GM23338 (cell line): ENCODE data around the gene NAXE. TPM values are rescaled to one million over a fixed set of nuclear protein-coding genes. Genes with fewer than 3 reads are reported as not detected.
"Not testable (repeated sequence)": the region's sequence is repeated elsewhere in the genome, so short reads cannot be mapped to it uniquely, and the experiment has no call there.

ENCODE experiments used
- ATAC-seq: fragments of 200-7000 bp; cut with Tn5 transposase; 3 replicates; pipeline ENCODE4 v1.9.1; 2020
- DNase-seq: peaks from one replicate; pipeline ENCODE4 v3.0.0-alpha.2; 2015; ENCODE audit warnings: low spot score
- H2AFZ ChIP-seq: fragments of 200-600 bp; sonication (generic); 2 replicates; pipeline ENCODE4 v1.8.0; 2016; ENCODE audit warnings: antibody characterized with exemption, mild to moderate bottlenecking, moderate library complexity
- H3F3A ChIP-seq: fragments of 200-600 bp; sonication (generic); replicated peaks from 2 replicates; pipeline ENCODE4 v1.8.0; 2017; ENCODE audit warnings: antibody characterized with exemption, mixed run types, low read depth
- H3K27ac ChIP-seq: fragments of 200-600 bp; sonication (generic); 2 replicates; pipeline ENCODE4 v1.6.1; 2016; ENCODE audit warnings: low read depth
- H3K27me3 ChIP-seq: fragments of 200-600 bp; sonication (generic); 2 replicates; pipeline ENCODE4 v1.8.0; 2016; ENCODE audit warnings: mild to moderate bottlenecking, mixed run types, moderate library complexity; ENCODE audit not compliant: insufficient read depth
- H3K36me3 ChIP-seq: fragments of 200-600 bp; sonication (generic); 2 replicates; pipeline ENCODE4 v1.8.0; 2016; ENCODE audit warnings: mild to moderate bottlenecking; ENCODE audit not compliant: insufficient read depth
- H3K4me1 ChIP-seq: fragments of 200-600 bp; sonication (generic); 2 replicates; pipeline ENCODE4 v1.8.0; 2016; ENCODE audit warnings: mild to moderate bottlenecking, moderate library complexity; ENCODE audit not compliant: insufficient read depth
- H3K4me2 ChIP-seq: fragments of 200-600 bp; sonication (generic); 2 replicates; pipeline ENCODE4 v1.7.1; 2017; ENCODE audit warnings: mixed run types
- H3K4me3 ChIP-seq: fragments of 200-600 bp; sonication (generic); 2 replicates; pipeline ENCODE4 v1.6.1; 2016; ENCODE audit warnings: mixed run types
- H3K79me2 ChIP-seq: fragments of 200-600 bp; sonication (generic); replicated peaks from 2 replicates; pipeline ENCODE4 v1.8.0; 2017; ENCODE audit warnings: mild to moderate bottlenecking; ENCODE audit not compliant: insufficient read depth
- H3K9me2 ChIP-seq: fragments of 200-600 bp; sonication (generic); 2 replicates; pipeline ENCODE4 v1.8.0; 2017; ENCODE audit not compliant: insufficient read depth
- H4K20me1 ChIP-seq: fragments of 200-600 bp; sonication (generic); replicated peaks from 2 replicates; pipeline ENCODE4 v1.8.0; 2017; ENCODE audit warnings: mild to moderate bottlenecking; ENCODE audit not compliant: insufficient read depth
- H3K27ac Mint-ChIP-seq: 2 replicates; pipeline ENCODE4 v1.8.0; 2020; ENCODE audit warnings: inconsistent platforms, mild to moderate bottlenecking, moderate library complexity, mixed read lengths
- H3K27me3 Mint-ChIP-seq: 3 replicates; pipeline ENCODE4 v1.8.0; 2022; ENCODE audit warnings: low read depth, mild to moderate bottlenecking, moderate library complexity, mixed read lengths, inconsistent platforms; ENCODE audit not compliant: insufficient read depth, poor library complexity
- H3K36me3 Mint-ChIP-seq: 3 replicates; pipeline ENCODE4 v1.8.0; 2021; ENCODE audit warnings: low read depth, mild to moderate bottlenecking, inconsistent platforms, moderate library complexity, mixed read lengths
- H3K4me1 Mint-ChIP-seq: 3 replicates; pipeline ENCODE4 v1.8.0; 2020; ENCODE audit warnings: mild to moderate bottlenecking, inconsistent platforms, mixed read lengths
- H3K4me3 Mint-ChIP-seq: 3 replicates; pipeline ENCODE4 v1.8.0; 2021; ENCODE audit warnings: moderate library complexity, mild to moderate bottlenecking, inconsistent platforms, mixed read lengths
- H3K9me3 Mint-ChIP-seq: 3 replicates; pipeline ENCODE4 v1.8.0; 2020; ENCODE audit warnings: moderate library complexity, mild to moderate bottlenecking, inconsistent platforms, mixed read lengths
- CTCF ChIP-seq, 2 experiments: fragments of 200-600 bp in 1 of 2; sonication (generic) in 1 of 2; conservative IDR thresholded peaks; 2 replicates each; pipeline versions ENCODE4 v1.5.1 to v1.6.1; 2016 to 2017; ENCODE audit warnings: antibody characterized with exemption in 2 of 2, low read depth in 2 of 2, mild to moderate bottlenecking in 2 of 2, moderate library complexity in 1 of 2
- EZH2phosphoT487 ChIP-seq: fragments of 200-600 bp; sonication (generic); IDR thresholded peaks from one replicate; pipeline ENCODE4 v1.8.1; 2018; ENCODE audit warnings: antibody characterized with exemption; ENCODE audit not compliant: unreplicated experiment
- JUNB ChIP-seq: IDR thresholded peaks from one replicate; pipeline ENCODE4 v1.6.1; 2016; ENCODE audit warnings: antibody characterized with exemption; ENCODE audit not compliant: unreplicated experiment
- NANOG ChIP-seq: IDR thresholded peaks from 2 replicates; pipeline ENCODE4 v1.6.1; 2016; ENCODE audit warnings: antibody characterized with exemption, borderline replicate concordance
- ZNF331 ChIP-seq: fragments of 250-450 bp; sonication (Bioruptor Pico); IDR thresholded peaks from 2 replicates; pipeline ENCODE4 v1.5.0; 2020; ENCODE audit warnings: low read depth, mild to moderate bottlenecking, moderate library complexity
- polyA plus RNA-seq: library from polyadenylated mRNA; unstranded; fragments of >200 nt; fragmentation: Nextera tagmentation; extraction: Ambion mirVana; gene quantifications from 2 replicates; pipeline ENCODE4 v1.2.1, GENCODE V29; 2016
- total RNA-seq: library from RNA; depleted of rRNA; stranded (reverse); fragments of >200 nt; shearing (Covaris generic); gene quantifications from 2 replicates; pipeline ENCODE4 v1.2.3, GENCODE V29; 2014
- TF ChIP-seq, protein P1 (sequence below): IDR thresholded peaks from 2 replicates; pipeline ENCODE4 v1.6.1; 2016; ENCODE audit warnings: antibody characterized with exemption

NAXE gene
- total and polyA plus RNA-seq, 2 experiments from 2014 or later, result 82.1 to 87.5 TPM

DNA sequence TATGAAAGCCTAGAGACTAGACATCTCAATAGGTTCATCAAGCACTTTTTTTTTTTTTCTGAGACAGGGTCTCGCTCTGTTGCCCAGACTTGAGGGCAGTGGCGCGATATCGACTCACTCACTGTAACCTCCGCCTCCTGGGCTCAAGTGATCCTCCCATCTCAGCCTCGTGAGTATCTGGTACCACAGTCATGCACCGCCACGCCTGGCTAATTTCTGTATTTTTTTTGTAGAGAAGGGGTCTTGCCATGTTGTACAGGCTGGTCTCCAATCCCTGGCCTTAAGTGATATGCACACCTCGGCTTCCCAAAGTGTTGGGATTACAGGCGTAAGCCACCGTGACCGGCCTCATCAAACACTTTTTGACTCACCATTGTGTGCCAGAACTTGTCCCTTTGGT lies 10.3 kb downstream of the NAXE start (continued):
- no peak for TF ChIP-seq ZNF331 (CRISPR knock-in tag)
- TF ChIP-seq EZH2phosphoT487, result no peak
- no peak for TF ChIP-seq NANOG
- no peak for TF ChIP-seq CTCF (conservative IDR thresholded peaks at IDR 0.05; ENCODE audit: low read depth in 2 of 2)
- TF ChIP-seq, protein P1, sequence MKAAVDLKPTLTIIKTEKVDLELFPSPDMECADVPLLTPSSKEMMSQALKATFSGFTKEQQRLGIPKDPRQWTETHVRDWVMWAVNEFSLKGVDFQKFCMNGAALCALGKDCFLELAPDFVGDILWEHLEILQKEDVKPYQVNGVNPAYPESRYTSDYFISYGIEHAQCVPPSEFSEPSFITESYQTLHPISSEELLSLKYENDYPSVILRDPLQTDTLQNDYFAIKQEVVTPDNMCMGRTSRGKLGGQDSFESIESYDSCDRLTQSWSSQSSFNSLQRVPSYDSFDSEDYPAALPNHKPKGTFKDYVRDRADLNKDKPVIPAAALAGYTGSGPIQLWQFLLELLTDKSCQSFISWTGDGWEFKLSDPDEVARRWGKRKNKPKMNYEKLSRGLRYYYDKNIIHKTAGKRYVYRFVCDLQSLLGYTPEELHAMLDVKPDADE, result no peak
- TF ChIP-seq JUNB, result no peak

GRCh38 chr1:156602557-156602993 lies 11.0 kb downstream of the NAXE start:
- peak; percentile 77 for DNase-seq
- peaks cover 9% of the 10 kb centered on the region for H3K27me3 Mint-ChIP-seq
- Histone ChIP-seq H3K4me1 (no peaks in the 10 kb centered on the region; the same call in 1 of the 2 replicates), H3K36me3 (peaks cover 16% of the 10 kb centered on the region), H2AFZ (no peak overlapping the region), H3K27ac (no peak overlapping the region), H3K4me2 (no peak overlapping the region), H3K27me3 (no peaks in the 10 kb centered on the region), H3F3A (peaks cover 36% of the 10 kb centered on the region), H3K4me3 (no peak overlapping the region), H4K20me1 (peaks cover 4% of the 10 kb centered on the region; the same call in 1 of the 2 replicates), H3K9me2 (no peaks in the 10 kb centered on the region), H3K79me2 (peaks cover 27% of the 10 kb centered on the region)
- peak overlapping the region; percentile 50 for H3K4me3 Mint-ChIP-seq
- TF ChIP-seq CTCF (conservative IDR thresholded peaks at IDR 0.05; ENCODE audit: low read depth in 2 of 2) (peak; percentile 73 to 77), ZNF331 (CRISPR knock-in tag) (no peak)
- no peaks in the 10 kb centered on the region for H3K9me3 Mint-ChIP-seq
- peak overlapping the region; percentile 51; the same call in 1 of the 2 replicates for H3K27ac Mint-ChIP-seq
- peaks cover 20% of the 10 kb centered on the region for H3K36me3 Mint-ChIP-seq
- peaks cover 10% of the 10 kb centered on the region; the same call in 2 of the 3 replicates for H3K4me1 Mint-ChIP-seq
- ATAC-seq, result peak; percentile 57

- H3K4me3 Mint-ChIP-seq, H3K36me3 ChIP-seq, H3K27me3 ChIP-seq, H3K9me3 Mint-ChIP-seq, H2AFZ ChIP-seq, H3K27ac Mint-ChIP-seq, H3K27ac ChIP-seq, H3K4me2 ChIP-seq, H4K20me1 ChIP-seq, H3K4me1 ChIP-seq, H3K4me3 ChIP-seq, H3K27me3 Mint-ChIP-seq, H3K9me2 ChIP-seq, H3F3A ChIP-seq, H3K36me3 Mint-ChIP-seq, H3K79me2 ChIP-seq, ATAC-seq, DNase-seq: not testable (repeated sequence)
- peaks cover 15% of the 10 kb centered on the region for H3K4me1 Mint-ChIP-seq
Observed at GRCh38 chr1:156607344-156607743, 15.8 kb downstream of the NAXE start.
